Uterus (tissue), 4 donors: Measurements from ENCODE around the gene SLC25A22. TPM values are rescaled to one million over a fixed set of nuclear protein-coding genes. Genes with fewer than 3 reads are reported as not detected.

ENCODE experiments used
- DNase-seq, 2 donors: peaks; one replicate each; pipeline ENCODE4 v3.0.0-alpha.2; 2019 to 2020
- H3K27ac ChIP-seq, 2 donors: fragments of 200-600 bp; sonication (generic); 1 replicate in 1 of 2; 2 replicates in 1 of 2; pipeline ENCODE4 v1.5.1; 2016 to 2018
- H3K27me3 ChIP-seq, 2 donors: fragments of 200-600 bp; sonication (generic); one replicate each; pipeline ENCODE4 v1.5.1; 2018 to 2019; ENCODE audit warnings: control low read depth in 1 of 2
- H3K36me3 ChIP-seq, 2 donors: fragments of 200-600 bp; sonication (generic); one replicate each; pipeline ENCODE4 v1.5.1; 2019; ENCODE audit warnings: control low read depth in 1 of 2
- H3K4me1 ChIP-seq, 2 donors: fragments of 200-600 bp; sonication (generic); one replicate each; pipeline ENCODE4 v1.5.1; 2018 to 2019; ENCODE audit warnings: control low read depth in 1 of 2
- H3K4me3 ChIP-seq, 2 donors: fragments of 200-600 bp; sonication (generic); 1 replicate in 1 of 2; 2 replicates in 1 of 2; pipeline ENCODE4 v1.5.1; 2018 to 2019; ENCODE audit warnings: mild to moderate bottlenecking in 1 of 2
- H3K9me3 ChIP-seq, 2 donors: fragments of 200-600 bp; sonication (generic); one replicate each; pipeline ENCODE4 v1.5.1; 2019; ENCODE audit warnings: control low read depth in 1 of 2
- POLR2A ChIP-seq, 2 donors: fragments of 450-650 bp; IDR thresholded peaks; one replicate each; pipeline ENCODE4 v1.6.1; 2016; ENCODE audit warnings: antibody characterized with exemption in 2 of 2, mild to moderate bottlenecking in 1 of 2, moderate library complexity in 1 of 2
- intact Hi-C: fragments of 100-400 bp; cut with DNase I; formaldehyde crosslinking; loops from one replicate; pipeline ENCODE4 v1.15.1; 2023; ENCODE audit warnings: low total_unique reads
- total RNA-seq, 4 donors: library from RNA; depleted of rRNA in 3 of 4; stranded (reverse); fragments of >200 nt in 3 of 4; gene quantifications; one replicate each; pipeline versions ENCODE4 v1.1.0 to v1.2.4, GENCODE V29; 2014 to 2023
- TF ChIP-seq, protein P1 (sequence below), 4 experiments: fragments of 200-600 bp in 2 of 4; fragments of 450-650 bp in 2 of 4; sonication (generic) in 2 of 4; IDR thresholded peaks; one replicate each; pipeline ENCODE4 v1.5.1; 2016 to 2019; ENCODE audit warnings: antibody characterized with exemption in 4 of 4, mild to moderate bottlenecking in 2 of 4, moderate library complexity in 1 of 4
- donor health status: DM: yes; HTN: yes; CAD: no.

Gene SLC25A22
- total RNA-seq, 4 donors from 2014 or later, result 0.29 to 20.8 (median 5.4) TPM

- peak overlapping the region; percentile 61 to 64 for H3K4me3 ChIP-seq
- H3K27me3 ChIP-seq, result peaks cover 0 to 18% of the 10 kb centered on the region in 2 donors
- H3K36me3 ChIP-seq, result no peaks in the 10 kb centered on the region
- no peaks in the 10 kb centered on the region for H3K9me3 ChIP-seq
- TF ChIP-seq, protein P1, sequence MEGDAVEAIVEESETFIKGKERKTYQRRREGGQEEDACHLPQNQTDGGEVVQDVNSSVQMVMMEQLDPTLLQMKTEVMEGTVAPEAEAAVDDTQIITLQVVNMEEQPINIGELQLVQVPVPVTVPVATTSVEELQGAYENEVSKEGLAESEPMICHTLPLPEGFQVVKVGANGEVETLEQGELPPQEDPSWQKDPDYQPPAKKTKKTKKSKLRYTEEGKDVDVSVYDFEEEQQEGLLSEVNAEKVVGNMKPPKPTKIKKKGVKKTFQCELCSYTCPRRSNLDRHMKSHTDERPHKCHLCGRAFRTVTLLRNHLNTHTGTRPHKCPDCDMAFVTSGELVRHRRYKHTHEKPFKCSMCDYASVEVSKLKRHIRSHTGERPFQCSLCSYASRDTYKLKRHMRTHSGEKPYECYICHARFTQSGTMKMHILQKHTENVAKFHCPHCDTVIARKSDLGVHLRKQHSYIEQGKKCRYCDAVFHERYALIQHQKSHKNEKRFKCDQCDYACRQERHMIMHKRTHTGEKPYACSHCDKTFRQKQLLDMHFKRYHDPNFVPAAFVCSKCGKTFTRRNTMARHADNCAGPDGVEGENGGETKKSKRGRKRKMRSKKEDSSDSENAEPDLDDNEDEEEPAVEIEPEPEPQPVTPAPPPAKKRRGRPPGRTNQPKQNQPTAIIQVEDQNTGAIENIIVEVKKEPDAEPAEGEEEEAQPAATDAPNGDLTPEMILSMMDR (IDR thresholded peaks at IDR 0.05), result no peak
- no peak for TF ChIP-seq POLR2A (IDR thresholded peaks at IDR 0.05)
- peaks cover 0 to 54% of the 10 kb centered on the region in 2 donors for H3K4me1 ChIP-seq
- H3K27ac ChIP-seq, result peak overlapping the region; percentile 81 to 82
- DNase-seq, result no peak
- intact Hi-C loops, result no loop called here
These were observed 35.8 kb upstream of the SLC25A22 start for GRCh38 chr11:833849-834311.

DNA sequence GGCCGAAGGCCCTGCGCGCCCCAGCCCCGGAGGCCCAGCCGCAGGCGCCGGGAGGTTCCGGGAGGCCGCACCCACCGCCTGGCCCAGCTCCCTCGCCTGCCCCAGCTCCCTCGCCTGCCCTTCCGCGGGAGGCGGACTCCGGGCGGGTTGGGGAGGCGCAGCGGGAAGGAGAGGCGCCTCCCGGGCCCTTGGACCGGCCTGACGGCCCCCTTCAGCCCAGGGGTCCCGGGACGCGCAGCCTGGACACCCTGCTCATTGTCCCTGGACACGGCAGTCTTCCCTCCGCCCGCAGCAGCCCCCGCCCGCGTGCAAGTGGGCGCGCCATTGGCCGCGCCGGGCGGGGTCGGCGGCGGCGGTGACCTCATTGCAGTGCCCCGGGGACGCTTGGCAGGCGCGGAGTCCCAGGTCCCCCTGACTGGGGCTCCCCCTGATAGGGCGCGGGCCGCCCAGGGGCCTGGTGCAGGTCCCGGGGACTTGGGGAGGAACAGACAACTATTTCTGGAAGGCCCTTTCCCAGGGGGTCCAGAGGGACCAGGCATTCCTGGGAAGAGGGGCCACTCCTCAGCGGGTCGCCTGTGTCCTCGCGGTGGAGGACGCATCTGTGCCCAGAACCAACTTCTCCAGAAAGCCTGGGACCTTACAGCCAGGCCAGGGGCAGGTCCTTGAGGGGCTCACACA, 35.2 kb upstream of the SLC25A22 start:
- Histone ChIP-seq H3K4me3 (peak overlapping the region; percentile 61 to 64), H3K36me3 (no peaks in the 10 kb centered on the region), H3K27ac (peak overlapping the region; percentile 81 to 82), H3K27me3 (peaks cover 0 to 24% of the 10 kb centered on the region in 2 donors), H3K4me1 (peaks cover 0 to 57% of the 10 kb centered on the region in 2 donors), H3K9me3 (no peaks in the 10 kb centered on the region)
- intact Hi-C loops, result no loop called here
- DNase-seq, result peak in 1 of 2 donors; percentile 65
- TF ChIP-seq POLR2A (IDR thresholded peaks at IDR 0.05), result peak in 1 of 2 donors; percentile 48
- TF ChIP-seq, protein P1 (IDR thresholded peaks at IDR 0.05), result no peak

DNA sequence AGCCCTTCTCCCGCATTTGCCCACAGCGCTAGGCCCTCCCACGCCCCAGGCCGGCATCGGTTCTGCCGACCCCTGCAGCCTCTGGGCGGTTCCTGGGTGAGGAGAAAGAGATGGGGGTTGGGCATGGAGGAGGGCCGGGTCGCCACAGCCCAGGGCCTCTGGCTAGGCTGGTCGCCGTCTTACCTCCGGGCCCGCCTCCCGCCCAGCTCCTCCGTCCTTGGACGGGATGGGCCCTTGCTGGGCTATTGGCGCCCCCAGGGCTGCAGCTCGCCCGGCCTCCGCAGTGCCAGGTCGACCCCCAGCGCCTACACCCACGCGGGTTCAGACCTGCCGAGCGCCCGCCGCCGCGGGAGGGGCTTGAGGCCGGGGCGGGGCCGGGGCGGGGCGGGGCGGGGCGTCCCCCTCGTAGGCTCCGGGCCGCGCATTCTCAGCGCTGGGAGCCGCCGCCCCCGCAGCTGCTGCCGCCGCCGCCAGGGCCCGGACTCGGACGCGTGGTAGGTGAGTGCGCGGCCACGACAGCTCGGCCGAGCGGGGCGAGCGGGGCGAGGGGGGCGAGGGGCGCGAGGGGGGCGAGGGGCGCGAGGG, 34.5 kb upstream of the SLC25A22 start, which contains the start of gene CD151:
CD151 (plus strand) TSS at position 424 of the 585 bp plus-strand sequence. CDS start 3,118 bp downstream, outside the sequence.
- H3K9me3 ChIP-seq, result no peaks in the 10 kb centered on the region
- peaks cover 3 to 24% of the 10 kb centered on the region in 2 donors for H3K27me3 ChIP-seq
- intact Hi-C loops, result no loop called here
- peak within 1 kb of the TSS; percentile 61 to 64 for H3K4me3 ChIP-seq
- H3K27ac ChIP-seq, result peak within 1 kb of the TSS; percentile 81 to 82
- H3K36me3 ChIP-seq, result no peaks in the 10 kb centered on the region
- DNase-seq, result no peak
- H3K4me1 ChIP-seq, result peaks cover 0 to 57% of the 10 kb centered on the region in 2 donors
- no peak for TF ChIP-seq POLR2A (IDR thresholded peaks at IDR 0.05)
- TF ChIP-seq, protein P1 (IDR thresholded peaks at IDR 0.05), result peak in 2 of 4 experiments; percentile 43 to 48

DNA sequence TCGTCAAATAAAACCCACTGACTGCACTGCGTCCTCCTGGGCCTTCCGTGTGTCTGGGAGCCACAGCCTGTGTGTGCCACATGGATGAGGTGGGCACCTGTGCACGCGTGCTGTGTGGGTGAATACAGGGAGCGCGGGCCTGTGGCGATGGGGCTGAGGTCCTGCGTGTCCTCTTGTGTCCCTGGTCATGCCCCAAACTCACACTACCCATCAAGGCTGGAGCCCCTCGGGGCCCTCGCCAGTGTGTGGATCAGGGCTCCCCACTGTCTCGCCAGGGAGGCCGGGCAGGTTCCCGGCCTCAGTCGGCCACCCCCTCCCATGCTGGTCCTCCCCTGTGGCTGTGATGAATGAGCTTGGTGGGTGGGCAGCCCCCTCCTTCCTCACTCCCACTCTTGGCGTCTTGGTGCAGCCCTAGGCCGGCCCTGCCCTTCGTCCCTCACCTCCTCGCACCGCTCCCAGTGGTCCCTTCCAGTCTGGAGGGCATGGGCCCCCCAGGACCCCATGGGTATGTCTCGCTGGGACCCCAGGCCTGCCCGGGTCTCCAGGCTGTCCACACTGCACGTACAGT, 34.0 kb upstream of the SLC25A22 start:
- peak overlapping the region; percentile 81 to 82 for H3K27ac ChIP-seq
- H3K36me3 ChIP-seq, result no peaks in the 10 kb centered on the region
- intact Hi-C loops, result no loop called here
- no peak for DNase-seq
- TF ChIP-seq, protein P1 (IDR thresholded peaks at IDR 0.05), result no peak
- no peak for TF ChIP-seq POLR2A (IDR thresholded peaks at IDR 0.05)
- peaks cover 0 to 63% of the 10 kb centered on the region in 2 donors for H3K4me1 ChIP-seq
- H3K4me3 ChIP-seq, result peak overlapping the region; percentile 33 to 64
- no peaks in the 10 kb centered on the region for H3K9me3 ChIP-seq
- H3K27me3 ChIP-seq, result peaks cover 8 to 24% of the 10 kb centered on the region in 2 donors
